NOMO-1 treated with dmso at 0.1 percent for 144 hours (cell line): ENCODE data around the gene OTC.
A peak's percentile ranks its signal among the peaks of the same experiment; 100 is the strongest.

ENCODE experiments used
- DNase-seq: peaks from one replicate; lab custom pipeline; 2025; ENCODE audit not compliant: unreplicated experiment; lab: John Stamatoyannopoulos, UW

OTC gene

DNA sequence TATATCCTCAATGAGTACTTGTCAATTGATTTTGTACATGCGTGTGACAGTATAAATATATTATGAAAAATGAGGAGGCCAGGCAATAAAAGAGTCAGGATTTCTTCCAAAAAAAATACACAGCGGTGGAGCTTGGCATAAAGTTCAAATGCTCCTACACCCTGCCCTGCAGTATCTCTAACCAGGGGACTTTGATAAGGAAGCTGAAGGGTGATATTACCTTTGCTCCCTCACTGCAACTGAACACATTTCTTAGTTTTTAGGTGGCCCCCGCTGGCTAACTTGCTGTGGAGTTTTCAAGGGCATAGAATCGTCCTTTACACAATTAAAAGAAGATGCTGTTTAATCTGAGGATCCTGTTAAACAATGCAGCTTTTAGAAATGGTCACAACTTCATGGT lies at the start of gene OTC:
OTC (plus strand) TSS at position 243 of the 400 bp plus-strand sequence; CDS start at position 336, 93 bp downstream.
- DNase-seq, result no peak

DNA sequence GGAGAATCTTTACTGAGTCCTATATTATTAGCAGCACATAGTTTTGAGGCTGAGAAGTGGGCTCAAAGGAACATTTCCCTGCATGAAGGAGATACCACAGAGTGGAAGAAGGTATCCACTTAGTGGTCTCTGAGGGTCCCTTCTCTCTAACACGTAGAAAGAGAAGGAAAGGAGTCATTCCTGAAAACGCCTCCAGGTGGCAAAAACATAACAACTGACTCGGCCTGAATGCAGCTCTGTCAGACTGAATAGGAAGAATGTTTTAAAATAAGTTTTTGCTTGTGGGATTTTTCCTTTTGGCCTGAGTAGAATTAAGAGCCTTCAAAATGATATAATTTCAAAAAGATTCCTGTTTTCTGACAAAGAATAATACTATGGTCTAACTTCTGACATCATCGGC lies 48.4 kb upstream of the OTC start:
- no peak for DNase-seq

DNA sequence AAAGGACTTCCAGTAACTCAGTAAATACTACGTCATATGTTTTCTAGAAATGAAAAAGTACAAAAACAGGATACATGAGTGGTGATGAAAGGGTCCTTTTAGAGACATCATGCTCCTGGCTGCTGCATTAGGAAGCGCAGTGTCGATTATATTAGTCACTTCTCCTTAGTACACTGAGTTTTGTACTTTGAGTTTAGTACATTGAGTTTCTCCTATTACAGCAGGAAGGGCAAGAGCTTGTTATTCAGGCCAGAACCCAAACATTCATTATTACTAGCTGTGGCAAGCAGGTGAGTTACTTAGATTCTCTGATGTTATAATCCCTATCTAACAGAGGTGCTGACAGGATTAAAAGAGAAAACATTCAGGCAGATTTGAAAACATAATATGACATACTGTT lies 46.4 kb upstream of the OTC start:
- DNase-seq, result no peak

DNA sequence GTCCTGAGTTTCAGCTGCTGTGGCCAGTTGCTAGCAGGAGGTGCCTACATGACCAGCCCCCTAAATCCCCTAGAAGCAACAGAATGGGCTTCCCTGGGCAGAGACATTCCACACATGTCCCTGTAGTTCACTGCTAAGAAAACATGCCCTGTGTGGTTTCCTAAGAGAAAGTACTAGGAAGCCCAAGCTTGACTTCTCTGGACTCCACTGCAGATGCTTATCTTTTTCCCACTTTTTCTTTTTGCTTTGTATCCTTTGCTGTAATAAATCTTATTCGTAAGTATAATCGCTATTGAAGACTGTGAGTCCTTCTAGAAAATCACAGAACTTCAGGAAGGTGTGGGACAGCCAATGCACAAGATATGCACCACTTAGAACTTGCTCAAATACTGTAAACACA lies 40.7 kb upstream of the OTC start:
- DNase-seq, result no peak

DNA sequence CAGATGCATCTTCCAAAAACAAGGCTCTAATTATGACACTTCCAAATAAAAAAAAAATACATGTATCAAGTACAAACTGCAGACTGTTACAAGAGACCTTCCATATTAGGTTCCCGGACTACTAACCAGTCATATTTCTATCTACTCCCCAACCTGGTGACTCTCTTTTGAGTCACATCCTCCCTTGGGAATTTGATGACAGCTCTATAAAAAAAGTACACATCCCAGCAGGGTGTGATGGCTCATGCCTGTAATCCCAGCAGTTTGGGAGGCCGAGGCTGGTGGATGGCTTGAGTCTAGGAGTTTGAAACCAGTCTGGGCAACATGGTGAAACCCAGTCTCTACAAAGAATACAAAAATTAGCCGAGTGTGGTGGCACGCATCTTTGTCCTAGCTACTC lies 40.0 kb upstream of the OTC start:
- no peak for DNase-seq

DNA sequence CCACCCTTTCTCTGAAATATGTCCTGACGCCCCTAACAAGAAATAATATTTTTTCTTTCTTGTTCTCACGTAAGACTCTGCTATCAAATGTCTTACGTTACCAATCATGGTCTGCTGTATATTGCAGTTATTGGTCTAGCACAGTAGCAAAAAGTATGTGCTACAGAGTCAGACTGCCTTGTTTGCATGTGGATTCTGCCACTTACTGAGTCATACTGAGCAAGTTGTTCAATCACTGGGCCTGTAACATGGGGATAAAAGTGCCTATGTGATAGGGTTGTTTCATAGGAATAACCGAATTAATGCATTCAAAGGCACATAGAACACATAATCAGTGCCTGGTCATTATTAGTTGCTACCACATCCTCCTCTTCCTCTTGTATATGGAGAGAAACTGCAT lies 39.2 kb upstream of the OTC start:
- DNase-seq, result no peak

DNA sequence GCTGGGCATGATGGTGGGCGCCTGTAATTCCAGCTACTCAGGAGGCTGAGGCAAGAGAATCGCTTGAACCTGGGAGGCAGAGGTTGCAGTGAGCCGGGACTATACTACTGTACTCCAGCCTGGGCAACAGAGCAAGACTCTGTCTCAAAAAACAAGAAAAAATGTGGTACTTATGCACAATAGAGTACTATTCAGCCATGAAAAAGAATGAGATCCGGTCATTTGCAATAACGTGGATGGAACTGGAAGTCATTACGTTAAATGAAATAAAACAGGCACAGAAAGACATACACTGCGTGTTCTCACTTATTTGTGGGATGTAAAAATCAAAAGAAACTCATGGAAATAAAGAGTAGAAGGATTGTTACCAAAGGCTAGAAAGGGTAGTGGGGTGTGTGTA lies 37.2 kb upstream of the OTC start:
- no peak for DNase-seq

DNA sequence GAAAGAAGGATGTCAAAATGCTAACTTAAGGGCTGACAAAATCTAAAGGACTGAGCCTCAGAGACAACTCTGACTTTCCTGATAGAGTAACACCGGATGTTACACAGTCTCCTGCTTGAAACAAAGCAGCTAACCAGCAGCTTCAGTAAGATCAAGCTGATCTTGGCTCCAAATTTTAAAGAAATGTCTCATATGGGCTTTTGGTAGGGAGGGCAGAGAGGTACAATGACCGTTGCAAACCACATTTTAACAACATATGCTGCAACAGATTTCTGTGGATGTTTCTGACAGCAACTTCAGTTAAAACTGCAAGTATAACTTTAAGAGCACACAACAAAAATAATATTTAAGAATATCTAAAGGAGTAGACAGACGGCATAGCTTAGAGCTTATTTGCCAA lies 34.2 kb upstream of the OTC start:
- DNase-seq, result peak; percentile 22

DNA sequence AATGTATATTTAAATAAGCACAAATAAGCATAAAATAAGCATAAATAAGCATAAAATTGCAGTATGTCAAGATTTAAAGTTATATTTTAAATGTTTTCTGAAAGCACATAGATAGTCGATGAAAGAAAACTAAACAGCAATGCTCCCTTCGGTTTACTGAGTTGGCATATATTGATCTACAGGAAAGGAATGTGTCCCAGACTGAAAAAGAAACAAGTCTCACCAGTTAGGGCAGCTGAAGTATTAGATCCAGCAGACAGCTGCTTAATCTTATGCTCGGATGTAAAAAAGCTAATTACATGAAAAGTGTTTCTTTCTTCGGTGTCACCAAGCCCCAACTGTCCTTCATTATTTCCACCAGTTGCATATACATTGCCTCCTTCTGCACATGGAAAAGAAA lies 33.8 kb upstream of the OTC start:
- DNase-seq, result no peak

DNA sequence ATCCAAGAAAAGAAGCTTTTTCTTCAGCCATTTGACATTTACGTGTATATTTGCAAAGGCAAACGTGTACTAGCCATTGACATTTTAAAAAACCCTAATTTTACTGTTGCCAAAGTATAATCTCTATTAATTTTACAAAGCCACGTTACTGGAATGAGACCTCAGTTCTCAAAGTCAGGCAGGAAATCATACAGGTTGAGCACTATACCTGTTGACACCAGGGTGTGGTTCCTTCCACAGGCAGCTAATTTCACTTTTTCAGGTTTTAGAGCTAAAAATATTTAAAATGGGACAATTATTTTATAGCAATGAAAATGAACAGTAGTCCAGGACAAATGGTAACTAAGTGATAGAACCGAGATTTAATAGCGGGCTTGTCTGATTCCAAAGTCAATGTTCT lies 31.6 kb upstream of the OTC start:
- no peak for DNase-seq

DNA sequence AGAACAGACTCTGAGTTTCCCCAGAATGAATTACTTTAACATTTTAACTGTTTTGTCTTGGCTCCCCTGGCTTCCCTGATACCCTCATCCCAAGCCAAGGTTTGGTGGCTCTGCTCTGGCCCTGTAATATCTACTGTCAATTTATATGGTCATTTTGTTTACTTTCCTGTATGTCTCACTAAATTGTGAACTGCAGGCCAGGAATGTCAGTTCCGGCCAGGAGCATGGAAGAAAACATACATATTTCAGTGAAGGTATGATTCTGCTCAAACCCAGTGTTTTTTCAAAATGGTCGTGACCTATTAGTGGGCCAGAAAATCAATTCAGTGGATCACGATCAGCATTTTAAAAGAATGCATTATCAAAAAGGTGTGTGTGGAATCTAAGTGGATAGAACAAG lies 26.3 kb upstream of the OTC start:
- DNase-seq, result no peak

DNA sequence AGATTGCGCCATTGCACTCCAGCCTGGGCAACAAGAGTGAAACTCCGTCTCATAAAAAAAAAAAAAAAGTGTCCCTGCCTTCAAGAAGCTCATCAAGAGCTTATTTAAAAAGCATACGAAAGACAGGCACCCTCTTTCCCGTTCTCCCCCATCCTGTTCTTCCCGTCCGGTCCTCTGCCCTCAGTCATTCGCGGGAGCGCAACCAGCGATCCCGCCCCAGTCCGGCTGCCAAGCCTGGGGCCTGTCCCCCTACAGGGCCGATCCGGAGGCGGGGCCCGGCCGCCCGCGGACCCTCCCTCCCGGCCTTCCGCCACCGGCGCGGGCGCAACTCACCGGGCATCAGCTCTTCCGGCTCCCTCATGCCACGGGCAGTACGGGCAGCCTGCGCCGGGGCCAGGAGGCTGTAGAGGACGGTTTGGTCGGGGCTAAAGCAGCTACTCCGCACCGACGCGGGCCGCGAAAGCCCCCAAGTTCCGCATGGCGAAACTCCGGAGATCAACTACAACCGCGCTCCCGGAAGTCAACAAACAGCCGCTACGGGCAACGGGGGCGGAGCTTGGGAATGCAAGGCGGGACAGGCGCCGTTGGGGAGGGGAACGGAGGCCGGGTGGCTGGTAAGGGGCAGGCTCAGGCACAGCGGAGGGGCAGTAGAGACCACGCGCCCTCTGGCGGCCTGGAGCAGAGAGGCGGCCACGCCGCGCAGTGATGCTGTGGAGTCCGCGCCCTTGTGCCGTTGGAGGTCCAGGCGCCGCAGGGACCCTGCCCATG lies 25.2 kb upstream of the OTC start, which contains the start of gene RPGR:
RPGR (minus strand) TSS at position 503 of the 768 bp plus-strand sequence; CDS start at position 361, 142 bp downstream.
- DNase-seq, result peak; percentile 83

DNA sequence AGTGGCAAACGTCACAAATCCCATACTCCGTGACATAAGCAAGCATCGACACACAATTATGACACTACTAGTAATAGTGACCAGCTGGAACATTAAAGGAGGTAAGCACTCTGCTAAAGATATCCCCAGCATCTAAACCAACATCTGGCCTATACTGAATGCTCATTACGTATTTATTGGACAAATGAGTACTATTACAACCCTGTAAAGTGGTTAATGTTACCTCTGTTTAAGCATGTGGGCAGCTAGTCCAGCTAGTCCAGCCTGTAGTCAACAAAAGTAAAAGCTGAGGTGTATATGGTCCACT lies 24.7 kb upstream of the OTC start:
- no peak for DNase-seq

DNA sequence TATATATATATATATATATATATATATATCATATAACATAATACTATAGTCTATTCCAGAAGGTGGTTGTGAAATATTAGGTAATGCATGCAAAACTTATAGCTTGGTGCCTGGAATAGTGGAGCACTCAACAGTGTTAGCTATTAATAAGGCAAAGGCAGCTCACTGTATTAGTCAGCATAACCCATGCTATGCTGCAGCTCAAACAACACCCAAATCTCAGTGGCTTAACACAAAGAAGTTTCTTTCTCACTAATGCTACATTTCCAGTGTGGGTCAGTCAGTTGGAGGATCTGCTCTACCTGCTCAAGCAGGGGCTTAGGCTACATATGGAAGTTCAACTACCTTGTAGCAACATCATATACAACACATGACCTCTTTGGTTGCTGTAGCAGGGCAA lies 19.9 kb upstream of the OTC start:
- no peak for DNase-seq

DNA sequence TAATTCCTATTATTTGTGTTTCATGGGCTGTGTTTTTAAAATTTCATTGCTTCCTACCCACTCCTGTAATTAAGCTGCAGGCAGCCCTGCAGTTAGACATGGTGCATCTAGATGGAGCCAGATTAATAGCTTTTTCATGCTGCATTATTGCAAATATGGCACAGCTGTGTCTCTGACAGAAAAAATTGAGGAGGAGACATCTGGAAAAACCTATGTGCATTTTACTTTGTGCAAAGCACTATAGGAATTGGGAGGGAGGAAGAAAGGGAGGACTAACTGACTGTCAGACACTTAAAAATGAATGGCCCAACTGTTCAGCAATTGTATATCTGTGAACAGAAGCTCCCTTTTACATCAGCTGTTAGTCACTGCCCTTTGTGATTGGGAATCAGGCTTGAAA lies 17.0 kb upstream of the OTC start:
- no peak for DNase-seq

DNA sequence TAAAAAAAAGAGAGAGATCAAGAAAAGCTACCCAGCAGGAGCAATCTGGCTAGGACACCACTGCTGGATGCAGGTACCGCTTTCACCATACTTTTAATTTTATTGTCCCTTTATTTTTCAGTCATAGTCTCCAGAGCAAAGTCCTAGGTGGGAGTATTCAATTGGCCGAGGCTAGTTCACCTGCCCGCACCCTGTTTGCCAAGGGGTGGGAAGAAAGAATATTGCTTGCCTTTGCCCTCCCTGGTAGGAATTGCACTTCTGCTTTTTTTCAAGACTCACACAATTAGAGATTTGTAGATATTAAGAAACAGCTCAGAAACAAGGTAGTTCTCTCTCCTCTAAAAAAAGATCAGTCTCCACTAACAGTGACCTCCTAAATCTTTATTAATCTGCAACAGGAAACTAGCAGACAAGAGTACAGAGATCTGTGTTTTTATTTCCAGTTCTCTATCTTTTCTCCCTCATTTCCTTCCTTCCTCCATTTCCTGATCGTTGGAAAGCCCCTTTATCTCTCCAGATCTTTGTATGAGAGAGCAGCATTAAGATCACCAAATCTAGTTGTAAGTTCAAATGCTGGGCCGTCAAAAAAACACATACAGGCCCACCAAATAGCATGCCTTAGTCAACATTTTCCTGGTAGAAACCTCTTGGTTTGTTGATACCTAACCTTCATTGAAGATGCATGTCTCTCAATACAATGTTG lies 15.7 kb upstream of the OTC start:
- no peak for DNase-seq

DNA sequence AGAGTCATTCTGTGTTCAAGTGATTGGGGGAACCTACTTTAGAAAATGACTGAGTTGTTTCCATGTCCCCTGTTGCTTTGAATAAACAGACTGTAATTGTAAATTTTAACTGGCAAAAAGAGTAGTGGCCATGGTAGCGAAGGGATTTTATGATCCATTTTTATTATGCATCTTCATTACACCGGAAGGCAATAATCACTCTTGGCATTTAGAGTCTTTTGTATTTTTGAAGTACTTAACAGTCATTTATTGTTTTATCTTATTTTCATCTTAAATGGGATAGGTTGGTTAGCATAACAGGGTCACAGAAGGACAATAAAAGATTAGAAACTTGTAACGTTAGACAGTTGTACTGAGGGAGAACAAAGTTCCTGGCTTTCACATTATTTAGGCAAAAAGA lies 11.0 kb upstream of the OTC start:
- no peak for DNase-seq

DNA sequence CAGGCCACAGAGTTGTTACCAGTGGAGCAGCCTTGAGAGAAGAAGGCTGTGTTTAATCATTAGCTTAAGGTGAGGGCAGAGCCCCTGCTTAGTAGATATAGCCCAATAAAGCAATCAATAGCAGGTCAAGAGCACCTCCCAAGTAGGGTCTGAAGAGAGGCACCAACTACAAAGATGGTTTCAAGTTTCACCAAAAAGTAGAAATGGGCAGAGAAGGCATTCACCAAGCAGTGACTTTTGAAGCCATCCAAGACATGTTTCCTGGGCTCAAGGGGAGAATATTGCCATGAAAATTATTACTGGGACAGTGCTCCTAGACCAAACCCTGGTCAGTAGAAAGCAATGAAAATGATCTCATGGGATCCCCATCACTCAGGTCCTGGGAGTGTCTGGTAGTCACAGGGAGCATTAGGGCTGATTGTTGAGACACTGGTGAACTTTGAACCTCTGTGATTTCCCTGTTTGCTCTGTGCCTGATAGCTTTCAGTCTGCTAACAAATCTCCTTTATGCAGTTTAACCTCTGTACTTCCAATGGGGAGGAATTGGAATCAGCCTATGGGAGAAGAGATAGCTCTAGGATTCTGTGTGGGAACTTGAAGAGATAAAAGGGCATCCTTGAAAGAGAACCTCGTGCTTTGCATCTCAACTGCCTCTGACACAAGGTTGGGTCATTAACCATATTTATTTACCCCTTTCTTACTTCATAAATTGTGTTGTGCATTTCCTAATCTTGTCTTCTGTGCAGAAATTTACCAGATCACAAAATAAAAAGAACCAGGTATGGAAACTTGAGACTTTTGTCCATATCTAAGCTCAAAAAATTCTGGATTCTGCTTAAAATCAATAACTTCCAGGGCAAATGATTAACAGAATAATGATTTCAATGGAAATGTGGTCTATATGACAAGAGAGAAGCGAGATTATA lies 9.3 kb upstream of the OTC start:
- no peak for DNase-seq

DNA sequence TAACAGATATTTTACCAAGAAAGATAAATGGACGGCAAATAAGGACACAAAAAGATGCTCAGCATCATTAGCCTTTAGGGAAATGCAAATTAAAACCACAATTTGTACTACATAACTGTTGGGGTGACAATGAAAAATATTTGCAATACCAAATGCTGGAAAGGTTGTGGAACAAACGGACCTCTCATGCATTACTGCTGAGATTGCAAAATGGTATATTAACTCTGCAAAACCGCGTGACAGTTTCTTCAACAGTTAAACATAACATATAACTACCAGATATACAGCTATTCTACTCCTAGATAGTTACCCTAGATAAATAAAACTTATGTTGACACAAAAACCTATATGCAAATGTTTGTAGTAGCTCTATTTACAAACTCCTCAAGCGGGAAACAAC lies 6.3 kb upstream of the OTC start:
- DNase-seq, result no peak

DNA sequence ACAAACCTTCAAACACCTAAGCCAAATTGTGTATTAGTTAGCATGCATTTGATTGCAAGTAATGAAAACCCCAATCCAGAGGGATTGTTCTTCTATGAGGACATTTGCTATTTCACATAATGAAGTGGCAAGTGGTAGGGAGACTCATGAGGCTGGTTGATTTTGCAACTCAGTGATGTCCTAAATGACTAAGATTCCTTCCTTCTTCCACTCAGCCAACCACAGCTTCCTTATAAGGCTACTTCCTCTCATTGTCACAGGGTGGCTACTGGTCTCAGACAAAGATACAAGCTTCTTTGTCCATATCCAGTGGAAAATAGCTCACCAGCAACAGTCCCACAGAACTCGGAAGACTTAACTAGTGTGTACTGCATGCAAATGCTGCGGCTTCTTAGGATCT lies 5.3 kb upstream of the OTC start:
- DNase-seq, result peak; percentile 35

DNA sequence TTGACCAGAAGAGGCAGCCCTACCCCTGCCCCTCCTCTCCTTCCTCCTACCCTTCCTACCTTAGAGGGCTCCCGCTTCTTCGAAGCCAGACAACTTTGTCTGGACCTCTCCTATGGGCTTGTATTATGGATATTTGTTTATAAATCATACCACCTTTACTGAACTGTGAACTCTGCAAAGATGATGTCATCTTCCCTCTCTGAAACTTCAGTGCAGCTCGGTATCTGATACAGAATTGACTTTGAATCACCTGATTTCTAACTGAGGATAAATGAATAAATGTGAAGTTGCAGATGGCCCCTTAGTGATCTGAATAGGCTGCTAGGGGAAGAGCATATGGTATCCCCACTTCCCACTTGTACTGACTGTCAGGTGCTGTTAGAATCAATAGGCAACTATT lies 1.1 kb upstream of the OTC start:
- DNase-seq, result no peak

DNA sequence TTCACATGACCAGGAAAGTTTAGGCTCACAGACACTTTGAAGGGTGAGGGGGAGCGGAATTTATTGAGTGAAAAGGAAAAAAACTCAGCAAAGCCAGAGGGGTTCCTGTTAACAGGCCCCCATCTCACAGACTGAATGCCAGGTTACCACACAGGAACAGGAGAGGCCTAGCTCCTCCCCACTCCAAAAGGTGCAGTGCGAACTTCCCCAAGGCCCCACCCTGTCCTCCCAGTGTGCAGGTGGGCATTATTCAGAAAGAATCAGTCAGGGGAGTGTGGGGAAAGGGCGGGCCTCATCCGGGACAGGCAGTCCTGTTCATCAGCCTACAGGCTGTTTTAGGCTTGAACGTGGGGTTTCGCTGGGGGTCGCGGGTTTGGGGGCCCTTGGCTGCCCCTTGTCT lies 4.0 kb downstream of the OTC start:
- DNase-seq, result no peak
